NCI-H2081 treated with DMSO at 0.1 percent for 48 hours (cell line): ENCODE data around the gene MSX2.

Experiments
- DNase-seq: peaks from one replicate; lab custom pipeline; 2025; lab: John Stamatoyannopoulos, UW

The MSX2 gene

DNA sequence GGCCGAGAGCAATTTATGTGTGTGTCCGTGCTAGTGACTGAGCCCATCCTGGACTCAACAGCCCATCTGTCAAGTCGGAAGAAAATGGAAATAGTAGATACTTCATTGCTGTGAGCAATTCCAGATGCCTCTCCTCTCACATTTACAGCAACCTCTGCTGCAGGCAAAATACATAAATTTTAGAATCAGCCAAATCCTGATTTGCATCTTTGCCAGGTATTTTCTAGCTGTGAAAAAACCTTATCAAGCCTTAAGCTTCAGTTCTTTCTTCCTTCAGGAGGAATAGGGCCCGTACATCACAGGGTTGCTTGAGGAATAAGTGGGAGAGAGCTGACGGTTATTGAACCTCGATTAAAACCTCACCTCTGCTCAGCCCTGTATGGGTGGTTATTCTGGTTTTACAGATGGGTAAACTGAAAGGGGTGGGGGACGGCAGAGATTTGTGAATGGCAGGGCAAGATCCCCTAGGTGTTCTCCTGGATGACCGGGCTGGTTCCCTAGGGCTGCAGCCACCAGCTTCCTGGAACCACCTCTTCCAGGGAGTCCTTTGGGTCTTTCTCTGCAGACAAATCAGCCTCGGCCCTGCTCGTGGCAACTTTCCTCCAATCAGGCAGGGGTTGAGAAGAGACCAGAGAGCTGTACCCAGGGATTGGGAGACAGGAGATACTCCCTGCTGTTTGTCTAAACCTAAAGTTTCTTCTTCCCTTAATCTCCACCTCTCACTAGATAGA lies 5.3 kb upstream of the MSX2 start:
- no peak for DNase-seq

GRCh38 chr5:174719793-174720611 lies 4.4 kb upstream of the MSX2 start:
- no peak for DNase-seq

DNA sequence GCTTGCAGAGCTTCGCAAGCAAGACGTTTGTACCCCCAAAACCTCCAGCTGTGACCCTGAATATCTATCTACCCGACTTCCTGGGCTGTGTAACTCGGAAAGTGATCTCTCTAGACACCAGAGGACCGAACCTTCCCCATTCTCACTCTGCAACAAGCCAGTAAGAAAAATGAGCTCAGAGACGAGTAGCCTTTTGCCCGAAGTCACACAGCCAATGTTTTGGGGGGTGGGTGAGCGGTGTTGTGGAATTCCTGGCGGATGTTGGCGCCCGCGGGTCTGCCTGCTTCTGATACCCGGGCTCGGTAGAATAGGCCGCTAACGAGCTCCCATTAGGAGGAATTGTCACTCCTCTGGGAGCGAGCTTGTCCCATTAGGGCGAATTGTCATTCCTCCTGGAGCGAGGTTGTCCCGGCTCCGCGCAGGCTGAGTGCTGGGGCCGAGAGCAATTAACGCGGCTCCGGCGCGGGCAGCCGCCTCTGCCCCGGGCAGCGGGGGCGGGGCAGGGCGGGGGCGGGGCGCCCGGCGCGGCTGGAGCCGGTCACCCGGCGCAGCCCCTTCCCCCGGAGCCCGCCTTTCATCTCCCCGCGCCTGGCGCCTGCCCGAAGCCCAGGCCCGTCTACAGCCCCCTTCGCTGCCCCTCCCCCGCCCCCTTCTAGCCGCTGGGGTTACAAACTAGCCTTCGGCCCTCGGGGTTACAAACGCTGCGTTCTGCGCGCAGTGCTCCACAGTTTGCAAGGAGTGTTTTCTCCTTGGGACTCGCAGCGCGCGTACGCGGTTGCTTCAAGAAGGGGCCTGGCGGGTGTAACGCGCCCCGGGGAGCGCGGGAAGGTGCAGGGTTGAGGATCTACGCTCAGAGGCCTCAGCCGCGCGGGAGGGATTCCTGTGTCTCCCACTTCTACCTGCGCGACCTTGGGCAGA lies 3.5 kb upstream of the MSX2 start:
- DNase-seq: no peak

DNA sequence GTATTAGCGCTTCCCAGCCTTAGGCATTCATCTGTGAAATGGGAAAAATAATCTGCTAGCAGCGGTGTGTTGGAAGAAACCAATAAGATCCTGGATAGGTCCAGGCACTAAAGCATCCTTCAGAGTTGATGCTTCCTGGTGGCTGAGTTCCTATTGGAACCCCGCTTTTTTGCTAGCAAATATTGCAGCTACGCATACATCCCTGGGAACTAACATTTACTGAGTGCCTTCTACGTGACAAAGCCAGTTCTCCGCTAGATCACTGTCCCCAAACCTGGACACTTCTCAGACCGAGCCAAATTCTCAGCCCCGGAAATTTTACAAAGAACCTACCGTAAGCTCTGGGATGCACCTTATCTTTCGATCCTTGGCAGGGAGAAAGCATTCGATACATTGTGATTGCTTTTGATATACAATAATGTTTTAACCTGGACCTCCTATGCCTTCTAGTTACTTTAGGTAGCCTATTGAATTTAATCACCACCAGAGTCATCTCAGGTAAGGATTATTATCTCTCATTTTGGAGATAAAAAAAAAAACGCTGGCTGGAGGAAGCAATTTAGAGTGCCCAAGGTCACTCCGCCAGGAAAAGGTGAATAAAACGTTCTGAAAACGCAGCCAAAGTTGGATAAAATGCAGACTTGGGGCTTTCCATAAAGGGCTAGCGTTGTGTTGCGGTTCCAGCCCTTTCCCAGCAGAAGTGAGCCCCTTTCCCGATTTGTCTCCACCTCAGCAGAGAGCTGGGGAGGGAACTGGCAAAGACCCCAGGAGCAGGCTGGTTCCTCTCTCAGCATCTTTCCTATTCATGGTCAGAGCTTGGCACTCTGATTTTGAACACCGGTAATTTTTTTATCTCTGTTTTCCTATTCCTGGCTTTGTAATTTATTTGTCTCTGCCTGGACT lies 2.6 kb upstream of the MSX2 start:
- no peak for DNase-seq

- no peak for DNase-seq
Measured at GRCh38 chr5:174722500-174722899, 1.9 kb upstream of the MSX2 start.

DNA sequence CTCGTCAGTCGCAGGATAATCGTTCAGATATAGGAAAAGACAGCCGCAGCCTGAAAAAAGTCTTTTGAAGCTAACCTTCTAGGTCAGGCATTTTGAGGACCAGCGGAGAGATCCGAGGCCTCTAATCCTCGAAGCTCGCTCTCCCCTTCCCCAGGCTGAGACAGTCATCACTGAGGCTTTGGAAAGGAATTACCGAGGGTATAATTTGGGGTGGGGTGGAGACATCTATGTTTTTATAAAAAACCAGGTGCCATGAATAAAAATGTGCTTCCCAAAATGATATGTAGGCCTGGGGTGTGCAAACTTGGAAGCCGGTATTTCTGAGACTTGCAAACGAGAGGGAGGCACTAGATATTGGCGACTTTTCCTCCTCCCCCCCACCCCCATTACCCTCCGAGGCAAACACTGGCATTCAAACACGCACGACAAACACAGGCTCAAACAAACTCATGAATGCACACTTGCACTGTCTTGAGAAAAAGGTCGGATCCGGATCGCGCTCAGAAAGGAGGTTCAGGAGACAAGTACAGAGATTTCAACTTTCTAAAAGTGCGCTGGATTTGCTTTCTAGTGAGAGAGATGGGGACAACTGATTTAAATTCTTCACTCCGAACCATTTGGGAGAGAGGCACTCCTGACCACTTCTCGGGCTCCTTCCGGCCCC lies 935 bp upstream of the MSX2 start:
- no peak for DNase-seq

GRCh38 chr5:174723979-174724483 lies 351 bp upstream of the MSX2 start:
- no peak for DNase-seq

GRCh38 chr5:174725261-174725990 lies 1.0 kb downstream of the MSX2 start:
- no peak for DNase-seq

GRCh38 chr5:174725991-174726601 lies 1.7 kb downstream of the MSX2 start:
- no peak for DNase-seq

DNA sequence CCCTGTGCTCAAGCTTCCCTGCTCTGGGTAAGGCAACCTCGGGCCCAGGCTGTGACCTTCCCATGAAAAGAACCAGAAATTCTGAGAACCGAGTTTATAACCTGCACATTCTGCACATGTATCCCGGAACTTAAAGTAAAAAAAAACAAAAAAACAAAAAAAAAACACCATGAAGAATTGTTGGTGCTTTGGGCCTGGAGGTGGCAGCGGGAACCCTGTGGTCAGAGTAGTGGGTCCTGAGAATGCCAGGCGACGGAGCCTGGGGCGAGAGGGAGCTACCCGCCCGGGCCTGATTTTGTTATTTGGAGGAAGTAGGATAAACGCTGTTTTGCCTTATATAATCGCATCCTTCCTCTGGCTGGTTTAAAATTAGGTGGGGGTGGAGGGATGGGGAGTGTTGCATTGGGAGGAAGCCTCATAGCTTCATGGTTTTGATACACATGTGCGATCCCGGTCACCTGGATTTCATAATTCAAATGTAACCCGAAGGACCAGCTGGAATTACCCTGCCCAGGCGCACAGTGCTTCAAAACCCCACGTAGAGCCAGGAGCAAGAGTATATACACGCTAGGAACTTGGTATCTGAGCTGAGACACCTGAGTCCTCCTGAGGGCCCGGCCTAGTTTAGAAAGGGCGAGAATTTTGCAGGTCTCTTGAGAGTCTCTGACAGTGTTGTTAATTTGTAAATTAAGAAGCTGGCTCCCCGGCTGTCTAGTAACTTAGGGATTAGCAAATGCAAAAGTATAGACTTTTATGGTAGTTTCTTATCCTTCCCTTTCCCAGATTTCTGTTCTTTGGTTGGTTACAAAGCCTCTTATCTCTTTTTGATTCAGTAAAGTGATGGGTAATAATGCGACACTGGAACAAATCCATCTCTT lies 2.8 kb downstream of the MSX2 start:
- no peak for DNase-seq

- DNase-seq: no peak
Measured at GRCh38 chr5:174727794-174728680, 3.7 kb downstream of the MSX2 start.

GRCh38 chr5:174729075-174729680 lies 4.8 kb downstream of the MSX2 start:
- DNase-seq: no peak

- no peak for DNase-seq
Measured at GRCh38 chr5:174731214-174732035, 7.0 kb downstream of the MSX2 start.

DNA sequence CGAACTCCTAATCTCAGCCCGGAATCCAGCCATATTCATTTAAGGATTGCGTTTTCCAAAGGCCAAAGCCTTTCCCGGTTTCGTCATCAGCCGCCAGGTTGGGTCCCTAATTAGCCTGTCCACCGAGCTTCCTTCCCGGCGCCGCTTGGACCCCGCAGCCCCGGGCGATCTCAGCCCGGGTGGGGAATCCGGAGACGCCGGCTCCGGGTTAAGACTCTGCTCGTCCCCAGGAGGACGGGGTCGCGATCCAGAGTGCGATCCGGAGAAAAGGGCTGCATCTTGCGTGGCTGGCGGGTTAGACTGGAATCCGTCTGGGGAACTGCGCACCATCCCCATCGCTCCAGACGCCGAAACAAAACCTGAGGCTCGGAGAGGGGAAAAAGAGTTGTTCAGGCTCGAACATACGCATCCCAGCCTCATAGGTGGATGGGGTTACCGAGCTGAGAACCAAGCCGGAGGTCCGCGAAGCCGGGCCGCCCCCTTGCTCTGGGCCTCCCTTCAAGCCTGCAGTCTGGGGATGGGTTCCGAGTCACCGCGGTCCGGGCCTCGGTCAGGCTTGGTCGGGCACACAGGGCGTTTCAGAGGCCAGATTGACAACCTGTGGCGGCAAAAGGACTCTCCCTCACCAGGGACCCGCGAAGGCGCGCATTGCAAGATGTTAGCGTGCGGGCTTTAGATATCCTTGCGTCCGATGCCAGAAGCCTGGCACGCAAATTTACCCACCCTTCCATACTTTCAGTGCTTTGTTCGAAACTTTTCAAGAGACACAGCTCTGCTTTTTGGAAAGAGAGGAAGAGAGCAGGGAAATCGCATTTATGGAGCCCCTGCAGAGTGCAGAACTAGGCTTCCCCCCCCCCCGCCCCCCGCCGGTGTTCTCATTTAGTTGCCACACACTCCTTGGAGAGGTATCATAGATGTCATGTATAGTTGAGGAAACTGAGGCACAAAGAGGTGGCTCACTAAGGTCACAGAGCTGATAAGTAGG lies 7.9 kb downstream of the MSX2 start:
- DNase-seq: no peak
